HL-60 (cell line): ENCODE data around the gene NUCB1.
"Not testable (repeated sequence)": the region's sequence is repeated elsewhere in the genome, so short reads cannot be mapped to it uniquely, and the experiment has no call there.

Experiments
- DNase-seq, 2 experiments: peaks; one replicate each; pipeline ENCODE4 v3.0.0-alpha.2; 2010 to 2020; ENCODE audit warnings: low read depth in 1 of 2, low spot score in 1 of 2
- H3K27ac ChIP-seq: fragments of 250-450 bp; sonication (Bioruptor Pico); replicated peaks from 2 replicates; pipeline ENCODE4 v1.5.1; 2020; ENCODE audit warnings: mild to moderate bottlenecking, moderate library complexity
- H3K27me3 ChIP-seq: fragments of 250-450 bp; sonication (Bioruptor Pico); 2 replicates; pipeline ENCODE4 v1.5.1; 2021; ENCODE audit warnings: mild to moderate bottlenecking, moderate library complexity; ENCODE audit not compliant: insufficient read depth, poor library complexity, severe bottlenecking
- H3K4me3 ChIP-seq: replicated peaks from 2 replicates; pipeline ENCODE4 v1.5.1; 2011; ENCODE audit warnings: mild to moderate bottlenecking, control low read depth, low read length; ENCODE audit not compliant: insufficient read depth
- CTCF ChIP-seq: IDR thresholded peaks from one replicate; pipeline ENCODE4 v1.5.1; 2011; ENCODE audit warnings: low read length, control low read depth, inconsistent platforms; ENCODE audit not compliant: insufficient read depth
- GABPA ChIP-seq: IDR thresholded peaks from 2 replicates; pipeline ENCODE4 v1.6.1; 2012; ENCODE audit warnings: low read depth
- POLR2AphosphoS5 ChIP-seq: IDR thresholded peaks from 2 replicates; pipeline ENCODE4 v1.6.1; 2012; ENCODE audit warnings: low read depth
- REST ChIP-seq: IDR thresholded peaks from 2 replicates; pipeline ENCODE4 v1.6.1; 2012; ENCODE audit warnings: low read depth; ENCODE audit not compliant: insufficient replicate concordance
- SPI1 ChIP-seq: IDR thresholded peaks from 2 replicates; pipeline ENCODE4 v1.6.1; 2012; ENCODE audit warnings: low read depth, mild to moderate bottlenecking, borderline replicate concordance

The NUCB1 gene

GRCh38 chr19:48918801-48919247, 18.7 kb downstream of the NUCB1 start:
- no peak for TF ChIP-seq CTCF
- no peak for TF ChIP-seq POLR2AphosphoS5
- no peak for TF ChIP-seq REST
- TF ChIP-seq GABPA = no peak
- Histone ChIP-seq H3K27me3 (no peaks in the 10 kb centered on the region), H3K4me3 (no peak overlapping the region), H3K27ac (no peak overlapping the region)
- DNase-seq = peak in 1 of 2 experiments; percentile 18

GRCh38 chr19:48919271-48919670, 19.2 kb downstream of the NUCB1 start:
- not testable (repeated sequence) for DNase-seq, H3K27ac ChIP-seq, H3K27me3 ChIP-seq, H3K4me3 ChIP-seq

- Histone ChIP-seq H3K27me3 (no peaks in the 10 kb centered on the region), H3K4me3 (no peak overlapping the region), H3K27ac (no peak overlapping the region)
- TF ChIP-seq GABPA (no peak), REST (no peak), SPI1 (no peak), POLR2AphosphoS5 (no peak), CTCF (no peak)
- no peak for DNase-seq
Measured at GRCh38 chr19:48920949-48921348, 20.8 kb downstream of the NUCB1 start.

GRCh38 chr19:48921721-48922500, 21.8 kb downstream of the NUCB1 start:
- DNase-seq = no peak
- TF ChIP-seq GABPA (no peak), REST (no peak), CTCF (no peak), POLR2AphosphoS5 (no peak), SPI1 (no peak)
- Histone ChIP-seq H3K27me3 (no peaks in the 10 kb centered on the region), H3K4me3 (no peak overlapping the region), H3K27ac (no peak overlapping the region)
